ENCODE measurements around the gene TMEM231. TPM values are rescaled to one million over a fixed set of nuclear protein-coding genes. Genes with fewer than 3 reads are reported as not detected.
"Not testable (repeated sequence)": the region's sequence is repeated elsewhere in the genome, so short reads cannot be mapped to it uniquely, and the experiment has no call there.

Gene TMEM231
- polyA plus RNA-seq, 3 donors, result 0.27 to 0.75 (median 0.72) TPM

GRCh38 chr16:75546293-75546692, 9.8 kb downstream of the TMEM231 start:
- Histone ChIP-seq H3K36me3 (replicated peaks in 1 of 2; ENCODE audit: control insufficient read depth in 1 of 2, insufficient read depth in 2 of 2, low read length in 2 of 2) (no peaks in the 10 kb centered on the region), H3K4me1 (ENCODE audit: control insufficient read depth in 1 of 2, insufficient read depth in 2 of 2, low read length in 2 of 2) (peaks cover 10% of the 10 kb centered on the region in 2 donors), H3K9me3 (replicated peaks in 1 of 2; ENCODE audit: control insufficient read depth in 1 of 2, insufficient read depth in 1 of 2, low read length in 2 of 2) (no peaks in the 10 kb centered on the region), H3K79me2 (ENCODE audit: insufficient read depth, low read length) (no peaks in the 10 kb centered on the region), H3K27me3 (ENCODE audit: control insufficient read depth in 2 of 2, insufficient read depth in 2 of 2, low read length in 2 of 2) (no peaks in the 10 kb centered on the region), H4K20me1 (ENCODE audit: insufficient read depth, low read length) (no peaks in the 10 kb centered on the region), H3K9ac (ENCODE audit: insufficient read depth, low read length, poor library complexity, severe bottlenecking) (no peak overlapping the region), H3K4me3 (replicated peaks in 1 of 3; ENCODE audit: low read depth in 2 of 3, low read length in 3 of 3) (no peak overlapping the region), H3K27ac (ENCODE audit: low read depth in 1 of 2, low read length in 2 of 2) (no peak overlapping the region), H2AFZ (ENCODE audit: insufficient read depth, low read depth, low read length, poor library complexity, severe bottlenecking) (no peak overlapping the region), H3K4me2 (replicated peaks; ENCODE audit: extremely low read depth, low read length, poor library complexity, severe bottlenecking) (no peak overlapping the region)
- WGBS (ENCODE audit: insufficient coverage), result 94% methylated on average over 6 of the region's 7 CpGs
- Mint-ChIP-seq H3K27me3 (ENCODE audit: low read depth in 3 of 3) (peaks cover 0 to 4% (median 2%) of the 10 kb centered on the region in 3 donors), H3K36me3 (no peaks in the 10 kb centered on the region), H3K4me1 (peaks cover 9% of the 10 kb centered on the region), H3K27ac (no peak overlapping the region), H3K9me3 (no peaks in the 10 kb centered on the region), H3K4me3 (no peak overlapping the region)
- no peak for TF ChIP-seq CTCF (IDR thresholded peaks at IDR 0.05)
- intact Hi-C loops (cut with micrococcal nuclease), result no loop called here
- no peak for DNase-seq

GRCh38 chr16:75545879-75546278, 10.2 kb downstream of the TMEM231 start:
- H3K27ac ChIP-seq (ENCODE audit: low read depth in 1 of 2, low read length in 2 of 2); H3K4me1 Mint-ChIP-seq; H4K20me1 ChIP-seq (ENCODE audit: insufficient read depth, low read length); H3K27ac Mint-ChIP-seq; H3K27me3 Mint-ChIP-seq (ENCODE audit: low read depth in 3 of 3); DNase-seq; H3K4me3 ChIP-seq (replicated peaks in 1 of 3; ENCODE audit: low read depth in 2 of 3, low read length in 3 of 3); H3K36me3 Mint-ChIP-seq; H3K36me3 ChIP-seq (replicated peaks in 1 of 2; ENCODE audit: control insufficient read depth in 1 of 2, insufficient read depth in 2 of 2, low read length in 2 of 2); H3K9ac ChIP-seq (ENCODE audit: insufficient read depth, low read length, poor library complexity, severe bottlenecking); H3K27me3 ChIP-seq (ENCODE audit: control insufficient read depth in 2 of 2, insufficient read depth in 2 of 2, low read length in 2 of 2); H3K4me2 ChIP-seq (replicated peaks; ENCODE audit: extremely low read depth, low read length, poor library complexity, severe bottlenecking); intact Hi-C loops (cut with micrococcal nuclease); H3K4me3 Mint-ChIP-seq; H3K9me3 Mint-ChIP-seq; H3K79me2 ChIP-seq (ENCODE audit: insufficient read depth, low read length); H2AFZ ChIP-seq (ENCODE audit: insufficient read depth, low read depth, low read length, poor library complexity, severe bottlenecking); H3K9me3 ChIP-seq (replicated peaks in 1 of 2; ENCODE audit: control insufficient read depth in 1 of 2, insufficient read depth in 1 of 2, low read length in 2 of 2): not testable (repeated sequence)
- WGBS (ENCODE audit: insufficient coverage), result no CpG with 5 or more reads among the region's 1 CpG
- peaks cover 10% of the 10 kb centered on the region in 2 donors for H3K4me1 ChIP-seq (ENCODE audit: control insufficient read depth in 1 of 2, insufficient read depth in 2 of 2, low read length in 2 of 2)

DNA sequence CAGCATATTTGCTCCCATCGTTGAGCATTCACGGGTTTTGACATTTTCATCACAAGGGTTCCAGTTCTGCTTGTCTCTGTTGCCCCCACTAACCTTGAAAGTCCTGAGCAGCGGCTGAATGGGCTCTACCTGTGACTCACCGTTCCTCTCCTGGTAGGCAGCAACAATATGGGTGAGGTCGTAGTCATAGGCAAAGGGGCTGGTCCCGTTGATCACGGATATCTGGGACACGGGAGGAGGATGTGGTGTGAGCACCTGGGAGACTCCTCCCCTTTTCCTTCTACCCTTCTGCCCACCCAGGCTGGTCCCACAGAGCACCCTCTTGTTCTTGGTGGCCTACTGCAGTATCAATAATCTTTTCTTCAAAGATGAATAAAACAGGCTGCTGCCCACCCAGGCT, 13.6 kb downstream of the TMEM231 start:
- whole genome bisulfite sequencing (ENCODE audit: insufficient coverage), result 80% methylated on average over 1 of the region's 8 CpGs
- intact Hi-C loops (cut with micrococcal nuclease), result not testable (repeated sequence)

More for the DNA sequence above, 13.6 kb downstream of the TMEM231 start:
- not testable (repeated sequence) for H3K4me1 ChIP-seq (ENCODE audit: control insufficient read depth in 1 of 2, insufficient read depth in 2 of 2, low read length in 2 of 2); DNase-seq; H3K4me3 ChIP-seq (replicated peaks in 1 of 3; ENCODE audit: low read depth in 2 of 3, low read length in 3 of 3); H3K4me1 Mint-ChIP-seq; H3K79me2 ChIP-seq (ENCODE audit: insufficient read depth, low read length); H3K4me3 Mint-ChIP-seq; H3K27me3 Mint-ChIP-seq (ENCODE audit: low read depth in 3 of 3); H3K27ac ChIP-seq (ENCODE audit: low read depth in 1 of 2, low read length in 2 of 2); H3K36me3 Mint-ChIP-seq; H3K36me3 ChIP-seq (replicated peaks in 1 of 2; ENCODE audit: control insufficient read depth in 1 of 2, insufficient read depth in 2 of 2, low read length in 2 of 2); H4K20me1 ChIP-seq (ENCODE audit: insufficient read depth, low read length); H3K9me3 ChIP-seq (replicated peaks in 1 of 2; ENCODE audit: control insufficient read depth in 1 of 2, insufficient read depth in 1 of 2, low read length in 2 of 2); H2AFZ ChIP-seq (ENCODE audit: insufficient read depth, low read depth, low read length, poor library complexity, severe bottlenecking); H3K27me3 ChIP-seq (ENCODE audit: control insufficient read depth in 2 of 2, insufficient read depth in 2 of 2, low read length in 2 of 2); H3K9me3 Mint-ChIP-seq; H3K27ac Mint-ChIP-seq; H3K9ac ChIP-seq (ENCODE audit: insufficient read depth, low read length, poor library complexity, severe bottlenecking); H3K4me2 ChIP-seq (replicated peaks; ENCODE audit: extremely low read depth, low read length, poor library complexity, severe bottlenecking)

All from CD14-positive monocyte (primary cell).